HEK293 (cell line): Measurements from ENCODE around the gene AMT.

Experiments used
- BCL11B ChIP-seq: fragments of 450-650 bp; formaldehyde crosslinking; IDR thresholded peaks from 2 replicates; pipeline ENCODE4 v1.5.1; 2016; ENCODE audit warnings: low read depth, missing biosample characterization, missing genetic modification characterization
- GLI4 ChIP-seq: fragments of 450-650 bp; formaldehyde crosslinking; IDR thresholded peaks from 2 replicates; pipeline ENCODE4 v1.5.1; 2016; ENCODE audit warnings: missing biosample characterization, missing genetic modification characterization
- GLIS2 ChIP-seq: fragments of 450-650 bp; formaldehyde crosslinking; IDR thresholded peaks from 2 replicates; pipeline ENCODE4 v1.5.1; 2016; ENCODE audit warnings: missing biosample characterization, missing genetic modification characterization
- MZF1 ChIP-seq: fragments of 450-650 bp; formaldehyde crosslinking; IDR thresholded peaks from 2 replicates; pipeline ENCODE4 v1.5.1; 2017; ENCODE audit warnings: missing biosample characterization, missing genetic modification characterization, borderline replicate concordance
- SETDB1 ChIP-seq: IDR thresholded peaks from one replicate; pipeline ENCODE4 v1.6.1; 2017; ENCODE audit warnings: mild to moderate bottlenecking, low read length, moderate library complexity, mixed read lengths; ENCODE audit not compliant: insufficient read length
- SP2 ChIP-seq: fragments of 450-650 bp; formaldehyde crosslinking; IDR thresholded peaks from 2 replicates; pipeline ENCODE4 v1.5.1; 2016; ENCODE audit warnings: missing biosample characterization, missing genetic modification characterization
- ZBTB48 ChIP-seq: fragments of 450-650 bp; formaldehyde crosslinking; IDR thresholded peaks from 2 replicates; pipeline ENCODE4 v1.5.1; 2016; ENCODE audit warnings: missing biosample characterization, missing genetic modification characterization
- ZBTB7A ChIP-seq: fragments of 450-650 bp; formaldehyde crosslinking; IDR thresholded peaks from 2 replicates; pipeline ENCODE4 v1.5.1; 2016; ENCODE audit warnings: low read depth, missing biosample characterization, missing genetic modification characterization
- ZNF112 ChIP-seq: fragments of 450-650 bp; formaldehyde crosslinking; IDR thresholded peaks from 2 replicates; pipeline ENCODE4 v1.5.0; 2017; ENCODE audit warnings: missing biosample characterization, missing genetic modification characterization
- ZNF138 ChIP-seq: fragments of 450-650 bp; formaldehyde crosslinking; IDR thresholded peaks from 2 replicates; pipeline ENCODE4 v1.5.1; 2016; ENCODE audit warnings: missing biosample characterization, missing genetic modification characterization, borderline replicate concordance
- ZNF140 ChIP-seq: fragments of 450-650 bp; formaldehyde crosslinking; IDR thresholded peaks from 2 replicates; pipeline ENCODE4 v1.5.1; 2016; ENCODE audit warnings: missing biosample characterization, missing genetic modification characterization
- ZNF175 ChIP-seq: fragments of 450-650 bp; formaldehyde crosslinking; IDR thresholded peaks from 2 replicates; pipeline ENCODE4 v1.5.1; 2016; ENCODE audit warnings: missing biosample characterization, missing genetic modification characterization
- ZNF202 ChIP-seq: fragments of 450-650 bp; formaldehyde crosslinking; IDR thresholded peaks from 2 replicates; pipeline ENCODE4 v1.5.1; 2016; ENCODE audit warnings: missing biosample characterization, missing genetic modification characterization, borderline replicate concordance
- ZNF214 ChIP-seq: fragments of 450-650 bp; formaldehyde crosslinking; IDR thresholded peaks from 2 replicates; pipeline ENCODE4 v1.5.1; 2017; ENCODE audit warnings: missing biosample characterization, mild to moderate bottlenecking, missing genetic modification characterization, borderline replicate concordance
- ZNF302 ChIP-seq: fragments of 450-650 bp; formaldehyde crosslinking; IDR thresholded peaks from 2 replicates; pipeline ENCODE4 v1.5.1; 2016; ENCODE audit warnings: missing biosample characterization, missing genetic modification characterization, low read depth
- ZNF37A ChIP-seq: fragments of 450-650 bp; IDR thresholded peaks from 2 replicates; pipeline ENCODE4 v1.5.1; 2018; ENCODE audit warnings: missing biosample characterization, missing genetic modification characterization
- ZNF391 ChIP-seq: fragments of 450-650 bp; formaldehyde crosslinking; IDR thresholded peaks from 2 replicates; pipeline ENCODE4 v1.5.1; 2016; ENCODE audit warnings: low read depth, missing biosample characterization, missing genetic modification characterization, borderline replicate concordance
- ZNF48 ChIP-seq: fragments of 450-650 bp; formaldehyde crosslinking; IDR thresholded peaks from 2 replicates; pipeline ENCODE4 v1.5.1; 2016; ENCODE audit warnings: missing biosample characterization, missing genetic modification characterization
- ZNF530 ChIP-seq: fragments of 450-650 bp; formaldehyde crosslinking; IDR thresholded peaks from 2 replicates; pipeline ENCODE4 v1.5.1; 2016; ENCODE audit warnings: low read depth, missing biosample characterization, missing genetic modification characterization
- ZNF621 ChIP-seq: fragments of 450-650 bp; formaldehyde crosslinking; IDR thresholded peaks from 2 replicates; pipeline ENCODE4 v1.5.1; 2017; ENCODE audit warnings: missing biosample characterization, missing genetic modification characterization
- ZNF624 ChIP-seq: fragments of 450-650 bp; formaldehyde crosslinking; IDR thresholded peaks from 2 replicates; pipeline ENCODE4 v1.5.1; 2017; ENCODE audit warnings: missing biosample characterization, missing genetic modification characterization
- ZNF664 ChIP-seq: fragments of 450-650 bp; formaldehyde crosslinking; IDR thresholded peaks from 2 replicates; pipeline ENCODE4 v1.5.1; 2016; ENCODE audit warnings: missing biosample characterization, missing genetic modification characterization
- ZNF776 ChIP-seq: fragments of 450-650 bp; formaldehyde crosslinking; IDR thresholded peaks from 2 replicates; pipeline ENCODE4 v1.5.0; 2017; ENCODE audit warnings: missing biosample characterization, missing genetic modification characterization, borderline replicate concordance
- ZNF785 ChIP-seq: fragments of 450-650 bp; formaldehyde crosslinking; IDR thresholded peaks from 2 replicates; pipeline ENCODE4 v1.5.1; 2016; ENCODE audit warnings: missing biosample characterization, missing genetic modification characterization
- ZNF791 ChIP-seq: fragments of 450-650 bp; formaldehyde crosslinking; IDR thresholded peaks from 2 replicates; pipeline ENCODE4 v1.5.1; 2016; ENCODE audit warnings: missing biosample characterization, missing genetic modification characterization
- ZSCAN16 ChIP-seq: fragments of 450-650 bp; formaldehyde crosslinking; IDR thresholded peaks from 2 replicates; pipeline ENCODE4 v1.5.1; 2016; ENCODE audit warnings: missing biosample characterization, missing genetic modification characterization
- TF ChIP-seq, protein P1 (sequence below): fragments of 450-650 bp; formaldehyde crosslinking; IDR thresholded peaks from 2 replicates; pipeline ENCODE4 v1.5.1; 2016; ENCODE audit warnings: missing biosample characterization, missing genetic modification characterization
- TF ChIP-seq, protein P2 (sequence below): fragments of 450-650 bp; formaldehyde crosslinking; IDR thresholded peaks from 2 replicates; pipeline ENCODE4 v1.5.1; 2016; ENCODE audit warnings: missing biosample characterization, missing genetic modification characterization, borderline replicate concordance
- TF ChIP-seq, protein P3 (sequence below): fragments of 450-650 bp; formaldehyde crosslinking; IDR thresholded peaks from 2 replicates; pipeline ENCODE4 v1.5.1; 2017; ENCODE audit warnings: missing biosample characterization, missing genetic modification characterization
- TF ChIP-seq, protein P4 (sequence below): fragments of 450-650 bp; formaldehyde crosslinking; IDR thresholded peaks from 2 replicates; pipeline ENCODE4 v1.5.1; 2017; ENCODE audit warnings: missing biosample characterization, mild to moderate bottlenecking, missing genetic modification characterization, moderate library complexity
- TF ChIP-seq, protein P5 (sequence below): fragments of 450-650 bp; formaldehyde crosslinking; IDR thresholded peaks from 2 replicates; pipeline ENCODE4 v1.5.1; 2016; ENCODE audit warnings: missing biosample characterization, missing genetic modification characterization, low read depth
- TF ChIP-seq, protein P6 (sequence below): sonication (generic); formaldehyde crosslinking; IDR thresholded peaks from 2 replicates; pipeline ENCODE4 v1.8.1; 2022; ENCODE audit warnings: mild to moderate bottlenecking, moderate library complexity, missing genetic modification reagents

The AMT gene

DNA sequence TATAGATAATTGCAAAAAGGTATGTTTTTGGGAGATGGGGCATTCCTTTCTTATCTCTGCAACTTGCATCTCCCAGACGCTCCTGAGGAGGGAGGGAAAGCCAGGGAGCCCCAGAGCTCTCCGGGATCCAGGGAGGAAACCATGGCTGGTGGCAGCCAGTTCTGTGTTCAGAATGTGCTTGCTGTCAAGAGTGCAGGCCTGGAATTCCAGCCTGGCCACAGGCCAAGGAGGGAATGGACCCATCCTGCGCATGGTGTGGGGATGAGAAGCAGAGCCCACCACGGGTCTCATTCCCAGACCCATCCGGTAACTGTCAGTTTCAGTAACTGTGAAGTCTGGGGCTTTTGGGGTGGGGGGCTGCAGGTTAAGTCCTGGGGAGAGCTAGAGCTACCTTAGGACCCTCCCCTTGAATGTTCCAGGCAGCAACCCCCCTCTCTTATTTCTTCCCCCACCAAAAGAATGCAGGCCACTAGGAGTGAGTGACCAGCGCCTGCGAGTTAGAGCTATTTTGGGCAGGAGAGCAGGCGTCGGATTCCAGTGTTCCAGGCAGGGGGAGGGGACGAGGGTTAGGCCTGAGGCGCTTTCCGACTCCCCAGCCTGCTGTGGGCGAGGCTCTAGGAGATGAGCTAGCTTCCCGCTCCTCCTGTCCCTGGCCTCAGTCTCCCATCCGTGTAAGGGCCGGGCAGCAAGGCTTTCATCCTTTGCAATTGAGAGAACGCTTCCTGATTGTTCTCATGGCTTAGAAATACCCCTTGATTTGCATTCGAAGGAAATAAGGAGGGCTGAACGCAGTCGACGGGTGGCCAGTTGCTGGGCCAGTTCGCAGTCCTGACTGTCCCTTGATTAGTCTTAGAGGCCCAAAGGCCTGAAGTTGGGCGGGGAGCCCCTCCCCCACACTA, 47.0 kb upstream of the AMT start (continued):
- no peak for TF ChIP-seq ZNF621 (tag by site-specific recombination)
- TF ChIP-seq, protein P1, sequence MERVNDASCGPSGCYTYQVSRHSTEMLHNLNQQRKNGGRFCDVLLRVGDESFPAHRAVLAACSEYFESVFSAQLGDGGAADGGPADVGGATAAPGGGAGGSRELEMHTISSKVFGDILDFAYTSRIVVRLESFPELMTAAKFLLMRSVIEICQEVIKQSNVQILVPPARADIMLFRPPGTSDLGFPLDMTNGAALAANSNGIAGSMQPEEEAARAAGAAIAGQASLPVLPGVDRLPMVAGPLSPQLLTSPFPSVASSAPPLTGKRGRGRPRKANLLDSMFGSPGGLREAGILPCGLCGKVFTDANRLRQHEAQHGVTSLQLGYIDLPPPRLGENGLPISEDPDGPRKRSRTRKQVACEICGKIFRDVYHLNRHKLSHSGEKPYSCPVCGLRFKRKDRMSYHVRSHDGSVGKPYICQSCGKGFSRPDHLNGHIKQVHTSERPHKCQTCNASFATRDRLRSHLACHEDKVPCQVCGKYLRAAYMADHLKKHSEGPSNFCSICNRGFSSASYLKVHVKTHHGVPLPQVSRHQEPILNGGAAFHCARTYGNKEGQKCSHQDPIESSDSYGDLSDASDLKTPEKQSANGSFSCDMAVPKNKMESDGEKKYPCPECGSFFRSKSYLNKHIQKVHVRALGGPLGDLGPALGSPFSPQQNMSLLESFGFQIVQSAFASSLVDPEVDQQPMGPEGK (tag by site-specific recombination), result peak; percentile 46
- no peak for TF ChIP-seq ZNF37A (tag by site-specific recombination)
- TF ChIP-seq, protein P2, sequence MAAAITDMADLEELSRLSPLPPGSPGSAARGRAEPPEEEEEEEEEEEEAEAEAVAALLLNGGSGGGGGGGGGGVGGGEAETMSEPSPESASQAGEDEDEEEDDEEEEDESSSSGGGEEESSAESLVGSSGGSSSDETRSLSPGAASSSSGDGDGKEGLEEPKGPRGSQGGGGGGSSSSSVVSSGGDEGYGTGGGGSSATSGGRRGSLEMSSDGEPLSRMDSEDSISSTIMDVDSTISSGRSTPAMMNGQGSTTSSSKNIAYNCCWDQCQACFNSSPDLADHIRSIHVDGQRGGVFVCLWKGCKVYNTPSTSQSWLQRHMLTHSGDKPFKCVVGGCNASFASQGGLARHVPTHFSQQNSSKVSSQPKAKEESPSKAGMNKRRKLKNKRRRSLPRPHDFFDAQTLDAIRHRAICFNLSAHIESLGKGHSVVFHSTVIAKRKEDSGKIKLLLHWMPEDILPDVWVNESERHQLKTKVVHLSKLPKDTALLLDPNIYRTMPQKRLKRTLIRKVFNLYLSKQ (tag by site-specific recombination), result no peak
- no peak for TF ChIP-seq ZSCAN16 (tag by site-specific recombination)
- TF ChIP-seq MZF1 (tag by site-specific recombination), result no peak
- no peak for TF ChIP-seq ZNF624 (tag by site-specific recombination)
- TF ChIP-seq ZNF391 (tag by site-specific recombination), result no peak
- TF ChIP-seq ZNF791, result no peak
- TF ChIP-seq, protein P3, sequence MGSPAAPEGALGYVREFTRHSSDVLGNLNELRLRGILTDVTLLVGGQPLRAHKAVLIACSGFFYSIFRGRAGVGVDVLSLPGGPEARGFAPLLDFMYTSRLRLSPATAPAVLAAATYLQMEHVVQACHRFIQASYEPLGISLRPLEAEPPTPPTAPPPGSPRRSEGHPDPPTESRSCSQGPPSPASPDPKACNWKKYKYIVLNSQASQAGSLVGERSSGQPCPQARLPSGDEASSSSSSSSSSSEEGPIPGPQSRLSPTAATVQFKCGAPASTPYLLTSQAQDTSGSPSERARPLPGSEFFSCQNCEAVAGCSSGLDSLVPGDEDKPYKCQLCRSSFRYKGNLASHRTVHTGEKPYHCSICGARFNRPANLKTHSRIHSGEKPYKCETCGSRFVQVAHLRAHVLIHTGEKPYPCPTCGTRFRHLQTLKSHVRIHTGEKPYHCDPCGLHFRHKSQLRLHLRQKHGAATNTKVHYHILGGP, result no peak
- TF ChIP-seq ZNF302, result no peak
- no peak for TF ChIP-seq ZNF664
- TF ChIP-seq GLIS2, result no peak; the same call in 1 of the 2 replicates
- TF ChIP-seq ZNF530, result no peak
- no peak for TF ChIP-seq ZNF112 (tag by site-specific recombination)
- no peak for TF ChIP-seq ZNF48 (tag by site-specific recombination)
- no peak for TF ChIP-seq ZNF138 (tag by site-specific recombination)
- TF ChIP-seq SETDB1, result no peak
- no peak for TF ChIP-seq ZNF785 (tag by site-specific recombination)
- TF ChIP-seq ZNF175 (tag by site-specific recombination), result no peak
- TF ChIP-seq, protein P4, sequence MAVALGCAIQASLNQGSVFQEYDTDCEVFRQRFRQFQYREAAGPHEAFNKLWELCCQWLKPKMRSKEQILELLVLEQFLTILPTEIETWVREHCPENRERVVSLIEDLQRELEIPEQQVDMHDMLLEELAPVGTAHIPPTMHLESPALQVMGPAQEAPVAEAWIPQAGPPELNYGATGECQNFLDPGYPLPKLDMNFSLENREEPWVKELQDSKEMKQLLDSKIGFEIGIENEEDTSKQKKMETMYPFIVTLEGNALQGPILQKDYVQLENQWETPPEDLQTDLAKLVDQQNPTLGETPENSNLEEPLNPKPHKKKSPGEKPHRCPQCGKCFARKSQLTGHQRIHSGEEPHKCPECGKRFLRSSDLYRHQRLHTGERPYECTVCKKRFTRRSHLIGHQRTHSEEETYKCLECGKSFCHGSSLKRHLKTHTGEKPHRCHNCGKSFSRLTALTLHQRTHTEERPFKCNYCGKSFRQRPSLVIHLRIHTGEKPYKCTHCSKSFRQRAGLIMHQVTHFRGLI, result 0 out of 2 replicates have a peak, but pooled peaks have one; percentile 25
- no peak for TF ChIP-seq SP2 (tag by site-specific recombination)
- TF ChIP-seq, protein P5, sequence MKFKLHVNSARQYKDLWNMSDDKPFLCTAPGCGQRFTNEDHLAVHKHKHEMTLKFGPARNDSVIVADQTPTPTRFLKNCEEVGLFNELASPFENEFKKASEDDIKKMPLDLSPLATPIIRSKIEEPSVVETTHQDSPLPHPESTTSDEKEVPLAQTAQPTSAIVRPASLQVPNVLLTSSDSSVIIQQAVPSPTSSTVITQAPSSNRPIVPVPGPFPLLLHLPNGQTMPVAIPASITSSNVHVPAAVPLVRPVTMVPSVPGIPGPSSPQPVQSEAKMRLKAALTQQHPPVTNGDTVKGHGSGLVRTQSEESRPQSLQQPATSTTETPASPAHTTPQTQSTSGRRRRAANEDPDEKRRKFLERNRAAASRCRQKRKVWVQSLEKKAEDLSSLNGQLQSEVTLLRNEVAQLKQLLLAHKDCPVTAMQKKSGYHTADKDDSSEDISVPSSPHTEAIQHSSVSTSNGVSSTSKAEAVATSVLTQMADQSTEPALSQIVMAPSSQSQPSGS (tag by site-specific recombination), result no peak
- TF ChIP-seq, protein P6, sequence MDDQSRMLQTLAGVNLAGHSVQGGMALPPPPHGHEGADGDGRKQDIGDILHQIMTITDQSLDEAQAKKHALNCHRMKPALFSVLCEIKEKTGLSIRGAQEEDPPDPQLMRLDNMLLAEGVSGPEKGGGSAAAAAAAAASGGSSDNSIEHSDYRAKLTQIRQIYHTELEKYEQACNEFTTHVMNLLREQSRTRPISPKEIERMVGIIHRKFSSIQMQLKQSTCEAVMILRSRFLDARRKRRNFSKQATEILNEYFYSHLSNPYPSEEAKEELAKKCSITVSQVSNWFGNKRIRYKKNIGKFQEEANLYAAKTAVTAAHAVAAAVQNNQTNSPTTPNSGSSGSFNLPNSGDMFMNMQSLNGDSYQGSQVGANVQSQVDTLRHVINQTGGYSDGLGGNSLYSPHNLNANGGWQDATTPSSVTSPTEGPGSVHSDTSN, result no peak
- TF ChIP-seq BCL11B (tag by site-specific recombination), result no peak
- no peak for TF ChIP-seq GLI4
- TF ChIP-seq ZBTB48, result no peak
- no peak for TF ChIP-seq ZNF202 (tag by site-specific recombination)
- TF ChIP-seq ZNF776, result no peak
- no peak for TF ChIP-seq ZNF214 (tag by site-specific recombination)
- TF ChIP-seq ZNF140 (tag by site-specific recombination), result no peak
- no peak for TF ChIP-seq ZBTB7A
